B cell (primary cell): Measurements from ENCODE around the gene ZNF764. TPM values are rescaled to one million over a fixed set of nuclear protein-coding genes. Genes with fewer than 3 reads are reported as not detected.
A peak's percentile ranks its signal among the peaks of the same experiment; 100 is the strongest.

Source experiments
- ATAC-seq: fragments of 200-7000 bp; cut with Tn5 transposase; one replicate; pipeline ENCODE4 v1.10.0; 2021; ENCODE audit warnings: low read depth, mild to moderate bottlenecking, moderate number of reproducible peaks, moderate library complexity
- CTCF ChIA-PET: fragments of 350-600 bp; sonication (Branson Sonifier 250); formaldehyde crosslinking; loops from one replicate; lab custom pipeline; 2021; ENCODE audit warnings: antibody characterized with exemption, inconsistent platforms; lab: Charles Lee
- POLR2A ChIA-PET: fragments of 350-600 bp; sonication (Branson Sonifier 250); formaldehyde crosslinking; loops from one replicate; lab custom pipeline; 2021; ENCODE audit warnings: antibody characterized with exemption; lab: Charles Lee
- DNase-seq: peaks from one replicate; pipeline ENCODE4 v3.0.0; 2013
- H2AFZ ChIP-seq: 2 replicates; pipeline ENCODE4 v1.6.1; 2012; ENCODE audit warnings: mild to moderate bottlenecking, low read depth, low read length; ENCODE audit not compliant: insufficient read depth, poor library complexity, severe bottlenecking
- H3K27ac ChIP-seq, 2 donors: 1 replicate in 1 of 2; 2 replicates in 1 of 2; pipeline ENCODE4 v1.5.1; 2012 to 2013; ENCODE audit warnings: low read length in 2 of 2, mild to moderate bottlenecking in 2 of 2, moderate library complexity in 1 of 2
- H3K27me3 ChIP-seq, 4 experiments: fragments of 200-600 bp in 1 of 4; sonication (generic) in 1 of 4; replicated peaks in 1 of 4; 1 replicate in 2 of 4; 2 replicates in 2 of 4; pipeline versions ENCODE4 v1.6.1 to v1.7.0; 2013 to 2016; ENCODE audit warnings: low read length in 3 of 4, mild to moderate bottlenecking in 2 of 4, mixed read lengths in 1 of 4, moderate library complexity in 1 of 4; ENCODE audit not compliant: insufficient read depth in 4 of 4, control insufficient read depth in 3 of 4; ENCODE audit errors: control extremely low read depth in 1 of 4
- H3K36me3 ChIP-seq, 2 experiments: replicated peaks in 1 of 2; 1 replicate in 1 of 2; 2 replicates in 1 of 2; pipeline versions ENCODE4 v1.6.1 to v1.7.1; 2013; ENCODE audit warnings: low read length in 1 of 2; ENCODE audit not compliant: insufficient read depth in 2 of 2, control insufficient read depth in 1 of 2; ENCODE audit errors: control extremely low read depth in 1 of 2, extremely low read depth in 1 of 2
- H3K4me1 ChIP-seq, 2 donors: fragments of 200-600 bp in 1 of 2; sonication (generic) in 1 of 2; 1 replicate in 1 of 2; 2 replicates in 1 of 2; pipeline versions ENCODE4 v1.5.1 to v1.6.1; 2013 to 2017; ENCODE audit warnings: low read length in 2 of 2; ENCODE audit not compliant: control insufficient read depth in 2 of 2, insufficient read depth in 2 of 2
- H3K4me2 ChIP-seq: replicated peaks from 2 replicates; pipeline ENCODE3; 2012; ENCODE audit warnings: mild to moderate bottlenecking, low read depth, low read length; ENCODE audit not compliant: poor library complexity, severe bottlenecking
- H3K4me3 ChIP-seq, 5 experiments: fragments of 200-600 bp in 1 of 5; sonication (generic) in 1 of 5; 1 replicate in 3 of 5; 2 replicates in 2 of 5; pipeline versions ENCODE4 v1.5.1 to v1.7.0; 2011 to 2016; ENCODE audit warnings: low read length in 4 of 5, mild to moderate bottlenecking in 4 of 5, low read depth in 2 of 5, control low read depth in 1 of 5, moderate library complexity in 1 of 5; ENCODE audit not compliant: insufficient read depth in 1 of 5; ENCODE audit errors: control extremely low read depth in 1 of 5, extremely low read depth in 1 of 5
- H3K79me2 ChIP-seq: fragments of 200-600 bp; sonication (generic); one replicate; pipeline ENCODE4 v1.6.0; 2016; ENCODE audit warnings: low read length; ENCODE audit not compliant: control insufficient read depth, insufficient read depth
- H3K9ac ChIP-seq: fragments of 200-600 bp; sonication (generic); 2 replicates; pipeline ENCODE4 v1.6.1; 2017; ENCODE audit warnings: mild to moderate bottlenecking, low read length, moderate library complexity
- H3K9me3 ChIP-seq, 3 donors: one replicate each; pipeline versions ENCODE4 v1.6.1 to v1.7.1; 2013; ENCODE audit warnings: low read length in 2 of 3; ENCODE audit not compliant: control insufficient read depth in 2 of 3, insufficient read depth in 1 of 3; ENCODE audit errors: control extremely low read depth in 1 of 3
- H4K20me1 ChIP-seq: 2 replicates; pipeline ENCODE4 v1.6.0; 2012; ENCODE audit warnings: mild to moderate bottlenecking, low read length; ENCODE audit not compliant: insufficient read depth, control insufficient read depth, poor library complexity, severe bottlenecking
- H3K27ac Mint-ChIP-seq: one replicate; pipeline ENCODE4 v1.8.0; 2021; ENCODE audit warnings: mixed read lengths
- H3K27me3 Mint-ChIP-seq: one replicate; pipeline ENCODE4 v1.8.0; 2021; ENCODE audit warnings: mixed read lengths
- H3K4me1 Mint-ChIP-seq: one replicate; pipeline ENCODE4 v1.8.0; 2021; ENCODE audit warnings: mixed read lengths
- H3K4me3 Mint-ChIP-seq: one replicate; pipeline ENCODE4 v1.8.0; 2021; ENCODE audit warnings: mixed read lengths
- H3K9me3 Mint-ChIP-seq: one replicate; pipeline ENCODE4 v1.8.0; 2022; ENCODE audit warnings: mixed read lengths; ENCODE audit not compliant: insufficient read depth
- EZH2 ChIP-seq: IDR thresholded peaks from 2 replicates; pipeline ENCODE4 v1.6.1; 2012; ENCODE audit warnings: borderline replicate concordance, low read depth, mild to moderate bottlenecking, moderate library complexity, low read length; ENCODE audit not compliant: insufficient read depth, poor library complexity, severe bottlenecking
- WGBS: methylation state at CpG from one replicate; pipeline ENCODE4 v1.1.5; 2013; ENCODE audit warnings: missing lambda C conversion rate; ENCODE audit not compliant: insufficient coverage; 5-methylcytosine and 5-hydroxymethylcytosine counted together
- intact Hi-C: fragments of 100-400 bp; cut with micrococcal nuclease; formaldehyde crosslinking; loops from one replicate; pipeline ENCODE4 v1.10.0; 2022
- polyA plus RNA-seq: library from polyadenylated mRNA; depleted of rRNA; stranded (reverse); fragments of >200 nt; gene quantifications from 2 replicates; pipeline ENCODE4 v1.2.3, GENCODE V29; 2012
- total RNA-seq, 2 donors: library from RNA; stranded (reverse); fragments of 120-200 nt in 1 of 2; gene quantifications; 1 replicate in 1 of 2; 2 replicates in 1 of 2; pipeline versions ENCODE4 v1.2.3 to v1.2.4, GENCODE V29; 2013 to 2022
- TF ChIP-seq, protein P1 (sequence below): fragments of 200-600 bp; IDR thresholded peaks from one replicate; pipeline ENCODE4 v1.8.0; 2022; ENCODE audit warnings: antibody characterized with exemption, mild to moderate bottlenecking

ZNF764 gene
- total and polyA plus RNA-seq, 2 donors (not counting 1 experiment from before 2014, with no cell fraction given): 12.6 to 20.9 TPM

DNA sequence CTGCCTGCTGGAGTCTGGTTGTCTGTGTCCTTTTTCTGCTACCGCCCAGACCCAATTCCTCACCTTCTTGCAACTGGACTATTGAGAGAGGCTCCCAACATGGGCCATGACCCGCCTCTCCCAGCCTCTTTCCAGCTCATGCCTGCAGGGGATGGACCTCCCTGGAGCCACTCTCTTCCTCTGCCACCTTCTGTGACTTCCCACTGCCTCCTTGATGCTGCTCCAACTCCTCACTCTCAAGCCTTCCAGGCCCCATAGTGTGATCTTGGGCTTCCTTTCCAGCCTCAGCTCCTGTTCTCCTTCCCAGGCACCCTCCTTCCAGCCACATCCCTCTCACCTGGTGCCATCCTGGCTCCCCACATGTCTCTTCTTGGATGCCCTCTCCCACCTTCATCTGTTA lies 42.9 kb downstream of the ZNF764 start:
- Histone ChIP-seq H3K9me3 (no peaks in the 10 kb centered on the region), H3K9ac (no peak overlapping the region), H3K4me3 (no peak overlapping the region), H3K36me3 (peaks cover 4 to 78% of the 10 kb centered on the region in 2 experiments), H3K79me2 (no peaks in the 10 kb centered on the region), H3K4me2 (no peak overlapping the region), H4K20me1 (no peaks in the 10 kb centered on the region), H3K4me1 (no peaks in the 10 kb centered on the region), H3K27me3 (no peaks in the 10 kb centered on the region), H3K27ac (no peak overlapping the region), H2AFZ (no peak overlapping the region)
- ChIA-PET POLR2A (interaction anchor here (1.0 kb wide), 1 partner anchor 9 kb away, joined by 7 read pairs; no protein-coding TSS in a partner anchor), CTCF (no interaction called here)
- Mint-ChIP-seq H3K4me3 (no peak overlapping the region), H3K4me1 (no peaks in the 10 kb centered on the region), H3K27ac (peak overlapping the region; percentile 29), H3K9me3 (no peaks in the 10 kb centered on the region), H3K27me3 (no peaks in the 10 kb centered on the region)
- intact Hi-C loops: no loop called here
- TF ChIP-seq EZH2: no peak
- TF ChIP-seq, protein P1, sequence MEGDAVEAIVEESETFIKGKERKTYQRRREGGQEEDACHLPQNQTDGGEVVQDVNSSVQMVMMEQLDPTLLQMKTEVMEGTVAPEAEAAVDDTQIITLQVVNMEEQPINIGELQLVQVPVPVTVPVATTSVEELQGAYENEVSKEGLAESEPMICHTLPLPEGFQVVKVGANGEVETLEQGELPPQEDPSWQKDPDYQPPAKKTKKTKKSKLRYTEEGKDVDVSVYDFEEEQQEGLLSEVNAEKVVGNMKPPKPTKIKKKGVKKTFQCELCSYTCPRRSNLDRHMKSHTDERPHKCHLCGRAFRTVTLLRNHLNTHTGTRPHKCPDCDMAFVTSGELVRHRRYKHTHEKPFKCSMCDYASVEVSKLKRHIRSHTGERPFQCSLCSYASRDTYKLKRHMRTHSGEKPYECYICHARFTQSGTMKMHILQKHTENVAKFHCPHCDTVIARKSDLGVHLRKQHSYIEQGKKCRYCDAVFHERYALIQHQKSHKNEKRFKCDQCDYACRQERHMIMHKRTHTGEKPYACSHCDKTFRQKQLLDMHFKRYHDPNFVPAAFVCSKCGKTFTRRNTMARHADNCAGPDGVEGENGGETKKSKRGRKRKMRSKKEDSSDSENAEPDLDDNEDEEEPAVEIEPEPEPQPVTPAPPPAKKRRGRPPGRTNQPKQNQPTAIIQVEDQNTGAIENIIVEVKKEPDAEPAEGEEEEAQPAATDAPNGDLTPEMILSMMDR: no peak
- no peak for DNase-seq
- WGBS: 94% methylated on average over 2 of the region's 2 CpGs
- ATAC-seq: no peak

DNA sequence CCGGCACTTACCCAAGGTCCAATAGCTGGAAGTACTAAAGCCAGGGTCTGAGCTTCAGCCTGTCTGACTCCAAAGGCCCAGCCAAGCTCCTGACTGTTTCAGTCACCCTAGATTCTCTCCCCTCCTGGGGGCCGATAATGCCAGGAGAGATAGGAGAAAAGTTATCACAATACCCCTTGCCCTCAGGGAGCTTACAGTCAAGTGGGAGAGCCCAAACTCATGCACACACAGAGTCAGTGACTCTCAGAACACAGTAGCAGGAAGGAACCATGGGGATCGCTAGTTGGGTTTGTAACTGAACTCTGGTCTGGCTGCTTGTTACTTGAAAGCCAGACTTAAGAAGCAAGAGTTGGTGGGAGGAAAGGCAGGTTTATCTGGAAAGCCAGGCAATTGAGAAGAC lies 46.7 kb downstream of the ZNF764 start:
- POLR2A ChIA-PET: no interaction called here
- 100% methylated on average over 1 of the region's 3 CpGs for WGBS
- H3K27ac Mint-ChIP-seq: peak overlapping the region; percentile 10

More for the DNA sequence above, 46.7 kb downstream of the ZNF764 start:
- H3K4me1 Mint-ChIP-seq: no peaks in the 10 kb centered on the region
- H3K4me3 Mint-ChIP-seq: no peak overlapping the region
- H3K9me3 Mint-ChIP-seq: no peaks in the 10 kb centered on the region
- Histone ChIP-seq H3K4me1 (no peaks in the 10 kb centered on the region), H2AFZ (no peak overlapping the region), H4K20me1 (no peaks in the 10 kb centered on the region), H3K27me3 (no peaks in the 10 kb centered on the region), H3K4me2 (no peak overlapping the region), H3K79me2 (no peaks in the 10 kb centered on the region), H3K27ac (no peak overlapping the region), H3K9me3 (no peaks in the 10 kb centered on the region), H3K36me3 (peaks cover 6 to 65% of the 10 kb centered on the region in 2 experiments), H3K4me3 (no peak overlapping the region), H3K9ac (no peak overlapping the region)
- no peak for DNase-seq
- intact Hi-C loops: no loop called here
- ATAC-seq: no peak
- CTCF ChIA-PET: interaction anchor here (1.1 to 1.4 kb wide), 2 partner anchors 65 to 118 kb away, joined by 3 to 4 read pairs; no protein-coding TSS in a partner anchor
- TF ChIP-seq, protein P1: no peak
- no peak for TF ChIP-seq EZH2
- no peaks in the 10 kb centered on the region for H3K27me3 Mint-ChIP-seq
